NCI-H2227 (cell line): ENCODE results near the gene DLL3.

Source experiments
- DNase-seq: peaks from one replicate; lab custom pipeline; 2025; ENCODE audit not compliant: unreplicated experiment; lab: John Stamatoyannopoulos, UW

DLL3 gene

DNA sequence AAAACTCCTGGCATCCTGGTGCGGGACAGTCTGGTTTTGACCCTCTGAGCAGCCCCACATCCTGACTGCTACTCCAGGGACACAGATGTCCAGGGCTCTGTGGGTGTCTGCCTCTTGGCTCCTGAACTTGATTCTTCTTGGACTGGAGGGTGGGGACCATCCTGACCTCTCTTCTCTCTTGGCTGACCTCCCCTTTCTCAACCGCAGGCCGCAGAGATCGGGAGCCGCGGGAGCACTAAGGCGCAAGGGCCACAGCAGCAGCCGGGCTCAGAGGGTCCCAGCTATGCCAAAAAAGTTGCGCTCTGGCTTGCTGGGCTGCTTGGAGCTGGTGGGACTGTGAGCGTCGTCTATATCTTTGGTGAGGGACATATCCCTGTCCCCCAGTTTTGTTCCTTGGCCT, 17.1 kb upstream of the DLL3 start:
- no peak for DNase-seq

DNA sequence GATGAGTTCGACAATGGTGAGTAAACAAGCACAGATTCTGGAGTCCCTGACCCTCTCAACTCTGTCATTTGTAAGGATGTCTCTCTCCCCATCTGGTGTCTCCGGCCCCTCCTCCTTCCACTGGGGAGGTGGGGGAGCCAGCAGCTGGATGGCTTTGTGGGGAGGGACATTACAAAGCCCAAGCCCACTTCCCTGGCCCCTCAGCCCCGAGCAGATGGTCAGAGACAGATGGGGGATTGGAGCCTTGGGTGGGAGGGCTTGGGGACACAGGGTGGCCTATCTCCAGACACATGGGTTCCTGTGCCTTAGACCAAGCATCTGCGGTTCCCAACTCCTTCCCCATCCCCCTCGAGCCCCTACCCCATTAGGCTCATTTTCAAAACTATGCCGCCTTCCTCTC, 15.6 kb upstream of the DLL3 start:
- peak; percentile 70 for DNase-seq

DNA sequence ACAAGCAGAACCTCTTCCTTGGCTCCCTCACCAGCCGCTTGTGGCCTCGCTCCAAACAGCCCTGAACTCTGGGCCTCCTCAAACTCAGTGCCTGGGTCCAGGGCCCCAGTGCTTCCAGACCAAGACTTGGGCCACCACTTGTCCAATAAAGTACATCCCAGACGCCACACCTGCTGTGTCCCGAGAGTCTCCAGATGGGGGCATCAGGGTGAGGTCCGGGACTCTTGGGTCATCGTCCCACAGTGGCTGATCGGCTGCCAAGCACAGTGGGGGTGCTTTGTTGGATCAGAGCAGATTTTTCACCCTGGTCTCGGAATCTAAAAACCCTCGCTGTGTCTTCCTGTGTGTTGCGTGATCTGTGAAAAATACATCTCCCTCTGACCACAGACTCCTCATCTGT, 9.0 kb upstream of the DLL3 start:
- DNase-seq: no peak

DNA sequence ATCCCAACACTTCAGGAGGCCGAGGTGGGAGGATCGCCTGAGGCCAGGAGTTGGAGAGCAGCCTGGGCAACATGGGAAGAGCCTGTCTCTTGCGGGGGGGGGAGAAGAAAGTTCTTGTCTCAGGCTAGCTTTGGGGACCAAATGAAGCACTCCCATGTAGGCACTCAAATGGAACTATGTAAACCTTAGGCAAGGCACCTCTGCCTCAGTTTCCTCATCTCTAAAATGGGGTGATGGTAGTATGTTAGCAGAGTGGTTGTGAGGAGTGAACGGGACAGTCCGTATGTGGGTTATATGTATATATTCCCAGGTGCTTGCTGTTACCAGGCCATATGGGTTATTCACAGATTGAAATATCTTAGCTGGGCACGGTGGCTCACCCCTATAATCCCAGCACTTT, 6.5 kb upstream of the DLL3 start:
- no peak for DNase-seq

DNA sequence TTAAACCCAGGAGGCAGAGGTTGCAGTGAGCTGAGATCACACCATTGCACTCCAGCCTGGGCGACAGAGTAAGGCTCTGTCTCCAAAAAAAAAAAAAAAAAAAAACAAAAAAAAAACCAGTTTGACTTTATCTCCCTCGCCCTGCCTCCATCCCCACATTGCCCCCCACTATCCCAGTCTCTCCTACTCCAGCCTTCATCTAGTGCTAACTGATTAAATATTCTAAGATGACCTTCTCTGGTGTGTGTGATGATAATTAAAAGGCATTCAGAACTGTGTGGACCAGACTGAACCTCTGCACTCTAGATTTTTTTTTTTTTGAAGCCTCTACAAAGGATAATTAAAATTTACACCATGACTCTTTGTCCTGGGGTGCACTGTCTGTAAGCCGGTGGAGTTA, 6.0 kb upstream of the DLL3 start:
- DNase-seq: no peak

DNA sequence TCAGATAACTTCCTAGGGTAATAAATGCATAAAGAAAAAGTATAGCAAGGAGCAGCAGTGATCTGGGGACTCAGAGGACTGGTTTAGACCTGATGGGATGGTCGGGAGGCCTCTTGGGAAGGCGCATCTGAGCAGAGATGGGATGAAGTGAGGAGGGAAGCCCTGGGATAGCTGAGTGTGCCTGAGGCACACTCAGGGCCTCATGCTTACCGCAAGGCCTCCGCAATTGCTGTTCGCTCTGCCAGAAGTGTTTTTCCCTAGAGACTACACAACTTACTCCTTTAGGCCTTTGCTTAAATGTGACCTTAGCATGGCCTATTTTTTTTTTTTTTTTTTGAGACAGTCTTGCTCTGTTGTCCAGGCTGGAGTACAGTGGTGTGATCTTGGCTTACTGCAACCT, 4.1 kb upstream of the DLL3 start:
- no peak for DNase-seq

DNA sequence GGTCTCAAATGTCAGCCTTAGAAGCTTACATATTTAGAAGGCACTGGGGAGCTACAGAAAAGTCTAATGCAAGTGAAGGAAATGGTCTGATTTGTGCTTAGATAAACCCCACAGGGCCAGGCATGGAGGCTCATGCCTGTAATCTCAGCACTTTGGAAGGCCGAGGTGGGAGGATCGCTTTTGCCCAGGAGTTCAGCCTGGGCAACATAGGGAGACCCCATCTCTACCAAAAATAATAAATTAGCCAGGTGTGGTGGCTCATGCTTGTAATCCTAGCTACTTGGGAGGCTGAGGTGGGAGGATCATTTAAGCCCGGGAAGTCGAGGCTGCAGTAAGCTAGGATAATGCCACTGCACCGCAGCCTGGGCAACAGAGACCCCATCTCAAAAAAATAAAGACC, 2.7 kb upstream of the DLL3 start:
- DNase-seq: no peak

DNA sequence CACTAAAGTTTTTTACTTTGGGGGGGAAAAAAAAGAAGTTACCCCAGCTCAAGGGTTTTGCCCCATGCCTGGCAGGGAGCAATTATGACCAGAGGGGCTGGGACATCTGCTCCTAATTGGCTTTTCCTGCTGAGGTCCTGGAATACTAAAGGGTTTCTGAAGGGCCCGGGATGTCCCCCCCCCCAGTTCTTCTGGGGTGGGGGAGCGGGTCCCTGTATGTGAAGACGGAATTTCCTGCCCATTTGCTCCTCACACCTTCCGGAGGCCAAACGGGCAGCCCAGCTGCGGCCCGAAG, 1.1 kb upstream of the DLL3 start:
- DNase-seq: no peak

DNA sequence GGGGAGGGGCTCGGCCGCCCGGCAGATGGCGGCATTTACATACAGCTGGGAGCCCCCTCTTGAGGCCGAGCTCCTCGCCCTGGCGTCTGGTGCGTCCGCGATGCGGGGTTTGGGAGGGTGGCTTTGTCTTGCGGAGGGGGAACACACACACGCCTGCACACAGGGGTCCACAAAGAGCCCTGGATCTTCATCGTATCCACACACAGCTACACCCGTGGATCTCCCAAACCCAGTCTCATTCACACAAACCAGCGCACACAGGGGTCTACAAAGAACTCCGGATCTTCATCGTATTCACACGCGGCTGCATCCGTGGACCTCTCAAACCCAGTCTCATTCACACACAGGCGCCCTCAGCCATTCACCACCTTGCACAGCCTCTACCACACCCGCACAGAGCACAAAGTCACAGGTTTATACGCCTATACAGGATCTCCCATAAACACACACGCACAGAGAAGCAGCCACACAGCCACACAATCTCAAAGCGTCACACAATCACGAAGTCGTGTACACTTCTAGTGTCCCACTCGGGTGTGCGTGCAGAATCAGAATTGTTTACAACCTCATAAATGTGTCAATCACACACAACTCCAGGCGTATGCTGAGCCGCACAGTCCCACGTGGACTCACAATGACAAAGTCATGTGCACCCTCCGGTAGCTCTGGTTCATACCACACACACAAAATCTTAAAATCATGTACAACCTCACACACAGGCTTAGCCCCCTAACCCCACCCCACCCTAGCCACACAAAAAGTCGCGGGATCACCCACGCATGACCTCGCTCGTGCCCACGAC, 550 bp upstream of the DLL3 start:
- DNase-seq: peak; percentile 100

DNA sequence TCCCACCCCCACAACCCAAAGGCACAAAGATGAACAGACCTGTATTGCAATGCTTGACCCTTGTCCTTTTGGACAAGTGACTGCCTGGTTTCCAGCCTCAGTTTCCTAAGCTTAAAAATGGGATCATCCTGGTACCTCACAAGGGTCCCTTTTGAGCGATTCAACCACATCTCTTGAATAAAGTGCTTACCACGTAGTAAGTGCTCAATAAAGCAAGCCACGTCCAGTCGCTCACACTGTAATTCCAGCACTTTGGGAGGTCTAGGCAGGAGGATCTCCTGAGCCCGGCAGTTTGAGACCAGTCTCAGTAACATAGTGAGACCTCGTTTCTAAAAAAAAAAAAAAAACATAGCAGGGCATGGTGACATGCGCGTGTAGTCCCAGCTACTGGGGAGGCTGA, 1.2 kb downstream of the DLL3 start:
- no peak for DNase-seq

DNA sequence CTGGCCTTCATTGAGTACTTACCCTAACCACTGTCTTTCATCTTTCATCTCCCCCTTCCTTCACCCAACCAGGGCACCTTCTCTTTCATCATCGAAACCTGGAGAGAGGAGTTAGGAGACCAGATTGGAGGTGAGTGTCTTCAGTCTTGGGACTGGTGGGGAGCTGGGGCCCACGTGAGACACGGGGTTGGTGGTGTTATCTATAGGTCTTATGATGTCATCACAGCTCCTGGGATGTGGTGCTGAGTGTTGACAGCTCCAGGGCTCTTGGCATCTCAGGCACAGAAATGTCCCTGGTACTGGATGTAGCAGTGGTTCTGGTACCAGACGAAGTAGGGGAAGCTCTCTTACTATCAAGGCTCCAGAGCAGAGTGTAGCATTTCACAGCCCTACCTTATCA, 1.8 kb downstream of the DLL3 start:
- DNase-seq: no peak

DNA sequence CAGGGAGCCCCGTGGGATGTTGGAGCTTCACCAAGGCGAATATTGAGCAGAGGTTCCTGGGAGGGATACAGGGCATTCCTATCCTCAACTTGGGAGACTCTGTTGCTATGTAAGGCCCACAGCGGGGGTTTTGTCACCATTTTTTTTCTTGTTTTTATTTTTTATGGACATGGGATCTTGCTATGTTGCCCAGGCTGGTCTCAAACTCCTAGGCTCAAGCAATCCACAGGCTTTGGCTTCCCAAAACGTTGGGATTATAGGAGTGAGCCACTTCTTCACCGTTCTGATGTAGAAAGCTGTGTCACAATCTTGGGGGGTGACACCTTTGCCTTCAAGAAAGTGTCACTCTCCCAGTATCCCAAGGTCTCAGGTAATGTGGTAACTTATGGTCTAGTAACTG, 2.6 kb downstream of the DLL3 start:
- DNase-seq: no peak

DNA sequence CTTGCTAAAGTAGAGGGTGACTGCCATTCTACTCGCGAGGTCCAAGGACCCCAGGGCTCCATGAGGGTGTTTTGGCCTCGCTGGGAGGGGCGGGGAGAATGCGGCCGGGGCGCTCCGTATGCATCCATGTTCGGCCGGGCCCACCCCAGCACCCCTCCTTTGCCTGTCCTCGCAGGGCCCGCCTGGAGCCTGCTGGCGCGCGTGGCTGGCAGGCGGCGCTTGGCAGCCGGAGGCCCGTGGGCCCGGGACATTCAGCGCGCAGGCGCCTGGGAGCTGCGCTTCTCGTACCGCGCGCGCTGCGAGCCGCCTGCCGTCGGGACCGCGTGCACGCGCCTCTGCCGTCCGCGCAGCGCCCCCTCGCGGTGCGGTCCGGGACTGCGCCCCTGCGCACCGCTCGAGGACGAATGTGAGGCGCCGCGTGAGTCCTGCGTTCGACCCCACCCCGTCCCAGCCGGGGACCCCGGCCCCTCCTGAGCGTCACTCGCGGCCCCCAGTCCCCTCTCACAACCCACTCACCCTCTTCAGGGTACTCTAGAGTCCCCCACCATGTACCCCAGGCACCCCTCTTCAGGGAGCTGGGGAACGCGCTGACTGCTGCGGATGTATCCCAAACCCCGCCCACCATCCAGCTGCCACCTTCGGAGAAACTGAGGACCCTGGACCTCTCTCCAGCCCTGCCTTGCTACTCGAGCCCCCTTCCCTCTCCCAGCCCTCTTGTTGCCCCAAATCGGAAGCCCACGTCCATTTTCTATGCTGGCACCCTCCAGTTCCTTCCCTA, 4.1 kb downstream of the DLL3 start:
- no peak for DNase-seq

DNA sequence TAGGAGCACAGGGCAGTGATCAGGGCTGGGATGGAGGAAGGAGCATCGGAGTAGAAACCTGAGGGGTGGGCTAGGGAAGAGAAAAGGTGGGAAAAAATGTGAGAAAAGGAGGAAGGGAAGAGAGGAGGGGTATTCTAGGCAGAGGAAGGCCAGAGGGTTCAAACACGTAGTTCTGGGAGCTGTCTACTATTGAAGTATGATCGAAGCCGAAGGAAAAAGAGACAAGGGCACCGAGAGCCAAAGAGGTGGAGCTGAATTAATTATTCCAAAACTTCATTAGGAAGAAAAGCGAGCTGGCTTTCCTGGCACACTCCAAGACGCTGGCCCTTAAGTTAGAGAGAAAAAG, 7.8 kb downstream of the DLL3 start:
- DNase-seq: no peak

DNA sequence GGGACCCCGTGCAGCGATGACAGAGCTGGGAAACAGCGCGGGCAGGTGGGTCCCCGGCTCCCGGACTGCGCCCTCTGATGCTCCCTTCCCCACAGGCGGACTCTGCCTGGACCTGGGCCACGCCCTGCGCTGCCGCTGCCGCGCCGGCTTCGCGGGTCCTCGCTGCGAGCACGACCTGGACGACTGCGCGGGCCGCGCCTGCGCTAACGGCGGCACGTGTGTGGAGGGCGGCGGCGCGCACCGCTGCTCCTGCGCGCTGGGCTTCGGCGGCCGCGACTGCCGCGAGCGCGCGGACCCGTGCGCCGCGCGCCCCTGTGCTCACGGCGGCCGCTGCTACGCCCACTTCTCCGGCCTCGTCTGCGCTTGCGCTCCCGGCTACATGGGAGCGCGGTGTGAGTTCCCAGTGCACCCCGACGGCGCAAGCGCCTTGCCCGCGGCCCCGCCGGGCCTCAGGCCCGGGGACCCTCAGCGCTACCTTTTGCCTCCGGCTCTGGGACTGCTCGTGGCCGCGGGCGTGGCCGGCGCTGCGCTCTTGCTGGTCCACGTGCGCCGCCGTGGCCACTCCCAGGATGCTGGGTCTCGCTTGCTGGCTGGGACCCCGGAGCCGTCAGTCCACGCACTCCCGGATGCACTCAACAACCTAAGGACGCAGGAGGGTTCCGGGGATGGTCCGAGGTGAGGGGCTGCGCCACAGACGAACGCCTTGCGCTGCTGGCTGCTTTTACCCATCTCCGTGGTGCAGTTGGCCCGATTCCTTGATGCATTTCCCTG, 8.4 kb downstream of the DLL3 start:
- DNase-seq: peak; percentile 92

DNA sequence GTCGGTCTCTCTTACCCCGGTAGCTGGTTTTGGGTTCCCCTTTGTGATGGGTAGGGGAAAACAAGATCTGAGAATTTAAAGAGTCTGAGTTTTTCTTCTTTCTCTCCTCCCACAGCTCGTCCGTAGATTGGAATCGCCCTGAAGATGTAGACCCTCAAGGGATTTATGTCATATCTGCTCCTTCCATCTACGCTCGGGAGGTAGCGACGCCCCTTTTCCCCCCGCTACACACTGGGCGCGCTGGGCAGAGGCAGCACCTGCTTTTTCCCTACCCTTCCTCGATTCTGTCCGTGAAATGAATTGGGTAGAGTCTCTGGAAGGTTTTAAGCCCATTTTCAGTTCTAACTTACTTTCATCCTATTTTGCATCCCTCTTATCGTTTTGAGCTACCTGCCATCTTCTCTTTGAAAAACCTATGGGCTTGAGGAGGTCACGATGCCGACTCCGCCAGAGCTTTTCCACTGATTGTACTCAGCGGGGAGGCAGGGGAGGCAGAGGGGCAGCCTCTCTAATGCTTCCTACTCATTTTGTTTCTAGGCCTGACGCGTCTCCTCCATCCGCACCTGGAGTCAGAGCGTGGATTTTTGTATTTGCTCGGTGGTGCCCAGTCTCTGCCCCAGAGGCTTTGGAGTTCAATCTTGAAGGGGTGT, 9.1 kb downstream of the DLL3 start:
- DNase-seq: peak; percentile 76

DNA sequence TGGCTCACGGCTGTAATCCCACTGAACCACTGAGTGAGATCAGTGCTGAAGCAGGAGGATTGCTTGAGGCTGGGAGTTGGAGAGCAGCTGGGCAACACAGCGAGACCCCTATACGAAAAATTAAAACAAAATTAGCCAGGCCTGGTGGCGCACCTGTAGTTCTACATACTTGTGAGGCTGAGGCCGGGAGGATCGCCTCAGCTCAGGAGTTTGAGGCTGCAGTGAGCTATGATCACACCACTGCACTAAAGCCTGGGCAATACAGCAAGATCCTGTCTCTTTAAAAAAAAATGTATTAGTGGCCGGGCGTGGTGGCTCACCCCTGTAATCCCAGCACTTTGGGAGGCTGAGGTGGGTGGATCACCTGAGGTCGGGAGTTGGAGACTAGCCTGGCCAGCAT, 9.9 kb downstream of the DLL3 start:
- no peak for DNase-seq

DNA sequence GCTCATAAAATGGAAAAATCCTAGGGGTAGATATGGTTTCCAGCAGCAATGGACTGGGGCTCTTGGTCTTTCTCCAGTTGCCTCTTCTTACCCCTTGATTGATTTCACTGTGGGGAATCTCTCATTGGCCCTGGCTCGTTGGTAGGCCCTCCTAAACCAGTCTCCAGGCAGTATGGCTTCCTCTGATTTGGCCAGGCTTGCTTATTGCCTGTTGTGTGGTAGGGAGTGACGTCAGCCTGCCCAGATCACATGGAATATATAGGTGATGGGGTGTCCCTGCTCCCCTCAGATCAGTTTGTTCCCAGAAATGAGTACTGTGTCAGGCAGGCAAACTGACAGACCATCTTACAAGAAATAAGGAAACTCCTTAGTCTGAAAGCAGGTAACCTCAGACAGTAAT, 10.5 kb downstream of the DLL3 start:
- no peak for DNase-seq

DNA sequence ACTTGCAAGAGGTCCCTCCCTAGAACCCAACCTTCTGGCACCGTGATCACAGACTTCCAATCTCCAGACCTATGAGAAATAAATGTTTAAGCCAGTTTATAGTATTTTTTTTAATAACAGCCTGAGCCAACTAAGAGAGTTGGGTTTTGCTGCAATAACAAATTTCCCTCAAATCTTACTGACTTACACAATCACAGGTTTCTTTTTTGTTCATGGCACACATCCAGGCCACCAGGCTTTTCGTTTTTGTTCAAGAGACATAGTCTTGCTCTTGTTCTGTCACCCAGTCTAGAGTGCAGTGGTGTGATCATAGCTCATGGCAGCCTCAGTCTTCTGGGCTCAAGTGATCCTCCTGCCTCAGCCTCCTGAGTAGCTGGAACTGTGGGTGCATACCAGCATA, 14.2 kb downstream of the DLL3 start:
- DNase-seq: no peak

DNA sequence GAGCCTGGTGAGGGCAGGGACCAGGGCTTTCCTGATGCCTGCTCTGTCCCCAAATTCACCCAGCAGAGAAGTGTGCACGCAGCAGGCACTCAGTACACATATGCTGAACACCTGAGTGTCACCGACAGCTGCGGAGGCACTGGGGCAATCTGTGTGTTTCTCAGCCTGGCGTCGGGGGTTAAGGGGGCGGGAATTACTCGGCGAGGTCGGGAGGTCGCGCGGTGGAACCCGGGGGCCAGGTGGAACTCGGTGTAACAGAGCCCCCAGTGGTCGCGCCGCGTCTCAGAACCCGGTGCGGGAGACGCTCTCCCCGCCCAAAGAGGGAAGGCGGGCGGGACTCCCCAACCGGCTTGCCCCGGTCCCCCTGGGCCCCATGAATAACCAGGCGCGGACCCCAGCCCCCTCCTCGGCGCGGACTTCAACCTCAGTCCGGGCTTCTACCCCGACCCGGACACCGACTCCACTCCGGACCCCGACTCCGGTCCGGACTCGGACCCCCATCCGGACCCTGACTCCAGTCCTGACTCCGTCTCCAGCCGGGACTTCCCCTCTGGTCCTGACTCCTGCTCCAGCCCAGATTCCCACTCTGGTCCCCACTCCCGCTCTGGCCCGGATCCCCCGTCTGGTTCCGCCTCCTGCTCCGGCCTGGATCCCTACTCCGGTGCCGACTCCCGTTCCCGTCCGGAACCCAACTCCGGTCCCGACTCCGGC, 16.2 kb downstream of the DLL3 start, which contains the start of gene SELENOV:
Gene SELENOV (plus strand): TSS at position 300 of the 711 bp plus-strand sequence. CDS start 74 bp downstream, at position 374.
- peak; percentile 96 for DNase-seq
